Esophagus squamous epithelium (tissue), 5 donors: ENCODE measurements around the gene SHKBP1. TPM values are rescaled to one million over a fixed set of nuclear protein-coding genes. Genes with fewer than 3 reads are reported as not detected.

Experiments used
- DNase-seq: peaks from one replicate; lab custom pipeline; 2025; lab: John Stamatoyannopoulos, UW
- H3K27ac ChIP-seq, 4 donors: fragments of 200-600 bp; sonication (generic); one replicate each; pipeline ENCODE4 v1.5.1; 2016 to 2019; ENCODE audit warnings: mild to moderate bottlenecking in 1 of 4
- H3K27me3 ChIP-seq, 4 donors: fragments of 200-600 bp; sonication (generic); 1 replicate in 3 of 4; 2 replicates in 1 of 4; pipeline versions ENCODE4 v1.5.1 to v1.6.0; 2017 to 2021; ENCODE audit warnings: antibody characterized with exemption in 1 of 4
- H3K36me3 ChIP-seq, 3 donors: fragments of 200-600 bp; sonication (generic); one replicate each; pipeline ENCODE4 v1.5.1; 2016 to 2019
- H3K4me1 ChIP-seq, 3 donors: fragments of 200-600 bp; sonication (generic); one replicate each; pipeline ENCODE4 v1.5.1; 2017 to 2019
- H3K4me3 ChIP-seq, 4 donors: fragments of 200-600 bp; sonication (generic); 1 replicate in 3 of 4; 2 replicates in 1 of 4; pipeline ENCODE4 v1.5.1; 2016 to 2019; ENCODE audit warnings: mild to moderate bottlenecking in 2 of 4, moderate library complexity in 1 of 4
- H3K9me3 ChIP-seq, 3 donors: fragments of 200-600 bp; sonication (generic); one replicate each; pipeline ENCODE4 v1.5.1; 2016 to 2019
- POLR2A ChIP-seq, 4 donors: fragments of 450-650 bp; IDR thresholded peaks; one replicate each; pipeline ENCODE4 v1.6.1; 2017; ENCODE audit warnings: antibody characterized with exemption in 4 of 4, mild to moderate bottlenecking in 4 of 4, moderate library complexity in 3 of 4
- WGBS, 2 donors: methylation state at CpG; one replicate each; pipeline ENCODE4 v1.1.5; 2018; 5-methylcytosine and 5-hydroxymethylcytosine counted together
- intact Hi-C: fragments of 100-400 bp; cut with DNase I; formaldehyde crosslinking; loops from one replicate; pipeline ENCODE4 v1.15.0; 2022
- total RNA-seq, 4 donors: library from RNA; depleted of rRNA; stranded (reverse); fragments of >200 nt; gene quantifications; one replicate each; pipeline ENCODE4 v1.1.0, GENCODE V29; 2016
- TF ChIP-seq, protein P1 (sequence below), 6 experiments: fragments of 450-650 bp in 4 of 6; fragments of 200-600 bp in 2 of 6; sonication (generic) in 2 of 6; IDR thresholded peaks; one replicate each; pipeline ENCODE4 v1.5.1; 2016 to 2019; ENCODE audit warnings: antibody characterized with exemption in 6 of 6, mild to moderate bottlenecking in 4 of 6, moderate library complexity in 4 of 6
- donor health status: DM: yes; HTN: yes; CAD: no.

SHKBP1 gene
- total RNA-seq, 4 donors from 2014 or later = 42.3 to 77.9 (median 49.8) TPM

- 0% methylated on average over 1 of the region's 75 CpGs for WGBS, 2 donors
- intact Hi-C loops = loop anchor here (10.0 kb wide), 1 partner anchor 105 kb away; no protein-coding TSS in a partner anchor
- Histone ChIP-seq H3K36me3 (no peaks in the 10 kb centered on the region), H3K4me1 (peaks cover 6 to 21% (median 15%) of the 10 kb centered on the region in 3 donors), H3K4me3 (peak overlapping the region in 2 of 4 donors; percentile 24 to 75), H3K27me3 (peaks cover 0 to 31% (median 0%) of the 10 kb centered on the region in 4 donors), H3K27ac (no peak overlapping the region), H3K9me3 (no peaks in the 10 kb centered on the region)
- no peak for DNase-seq
- no peak for TF ChIP-seq POLR2A (IDR thresholded peaks at IDR 0.05)
- TF ChIP-seq, protein P1, sequence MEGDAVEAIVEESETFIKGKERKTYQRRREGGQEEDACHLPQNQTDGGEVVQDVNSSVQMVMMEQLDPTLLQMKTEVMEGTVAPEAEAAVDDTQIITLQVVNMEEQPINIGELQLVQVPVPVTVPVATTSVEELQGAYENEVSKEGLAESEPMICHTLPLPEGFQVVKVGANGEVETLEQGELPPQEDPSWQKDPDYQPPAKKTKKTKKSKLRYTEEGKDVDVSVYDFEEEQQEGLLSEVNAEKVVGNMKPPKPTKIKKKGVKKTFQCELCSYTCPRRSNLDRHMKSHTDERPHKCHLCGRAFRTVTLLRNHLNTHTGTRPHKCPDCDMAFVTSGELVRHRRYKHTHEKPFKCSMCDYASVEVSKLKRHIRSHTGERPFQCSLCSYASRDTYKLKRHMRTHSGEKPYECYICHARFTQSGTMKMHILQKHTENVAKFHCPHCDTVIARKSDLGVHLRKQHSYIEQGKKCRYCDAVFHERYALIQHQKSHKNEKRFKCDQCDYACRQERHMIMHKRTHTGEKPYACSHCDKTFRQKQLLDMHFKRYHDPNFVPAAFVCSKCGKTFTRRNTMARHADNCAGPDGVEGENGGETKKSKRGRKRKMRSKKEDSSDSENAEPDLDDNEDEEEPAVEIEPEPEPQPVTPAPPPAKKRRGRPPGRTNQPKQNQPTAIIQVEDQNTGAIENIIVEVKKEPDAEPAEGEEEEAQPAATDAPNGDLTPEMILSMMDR (IDR thresholded peaks at IDR 0.05) = peak in 2 of 6 experiments; percentile 11 to 29
Measured at GRCh38 chr19:40530091-40530901, 46.4 kb upstream of the SHKBP1 start.

- Histone ChIP-seq H3K4me3 (no peak overlapping the region), H3K36me3 (no peaks in the 10 kb centered on the region), H3K9me3 (no peaks in the 10 kb centered on the region), H3K27me3 (peaks cover 0 to 31% (median 0%) of the 10 kb centered on the region in 4 donors), H3K4me1 (peaks cover 6 to 21% (median 15%) of the 10 kb centered on the region in 3 donors), H3K27ac (no peak overlapping the region)
- no peak for DNase-seq
- 80 to 96% methylated on average over 2 of the region's 2 CpGs for WGBS, 2 donors
- TF ChIP-seq POLR2A (IDR thresholded peaks at IDR 0.05) = no peak
- TF ChIP-seq, protein P1 (IDR thresholded peaks at IDR 0.05) = no peak
- intact Hi-C loops = loop anchor here (10.0 kb wide), 1 partner anchor 101 kb away; no protein-coding TSS in a partner anchor
Measured at GRCh38 chr19:40533508-40533907, 43.2 kb upstream of the SHKBP1 start.

DNA sequence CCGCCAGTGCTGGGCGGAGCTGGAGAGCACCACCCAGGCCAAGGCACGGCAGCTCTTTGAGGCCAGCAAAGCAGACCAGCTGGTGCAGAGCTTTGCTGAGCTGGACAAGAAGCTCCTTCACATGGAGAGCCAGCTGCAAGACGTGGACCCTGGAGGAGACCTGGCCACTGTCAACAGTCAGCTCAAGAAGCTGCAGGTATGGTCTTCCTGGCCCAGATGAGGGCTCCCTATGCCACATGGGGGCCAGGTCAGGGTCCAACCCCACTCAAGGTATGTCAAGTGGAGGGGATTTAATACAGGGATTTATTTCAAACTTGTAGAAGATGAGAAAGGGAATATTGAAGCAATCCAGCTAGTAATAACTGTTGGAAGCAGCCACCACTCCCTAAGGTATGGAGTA is 42.5 kb upstream of the SHKBP1 start:
- no CpG with 5 or more reads among the region's 4 CpGs for WGBS, 2 donors

DNA sequence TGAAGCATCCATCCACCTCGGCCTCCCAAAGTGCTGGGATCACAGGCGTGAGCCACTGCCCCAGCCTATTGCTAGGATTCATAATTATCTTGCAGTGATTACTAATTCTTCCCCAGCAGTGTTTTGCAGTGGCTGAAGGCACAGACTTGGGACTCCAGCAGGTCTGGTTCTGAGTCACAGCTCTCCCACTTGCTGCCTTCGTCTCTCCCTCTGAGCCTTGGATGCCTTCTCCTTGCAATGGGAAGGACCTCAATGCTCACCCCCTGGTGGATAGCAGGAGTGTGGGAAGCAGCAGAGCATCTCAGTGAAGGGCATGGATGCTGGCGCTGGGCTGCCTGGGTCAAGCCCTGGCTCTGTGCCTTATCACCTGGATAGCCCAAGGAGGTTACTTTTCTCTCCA is 37.6 kb upstream of the SHKBP1 start:
- intact Hi-C loops = loop anchor here (10.0 kb wide), 1 partner anchor 96 kb away; no protein-coding TSS in a partner anchor
- Histone ChIP-seq H3K36me3 (no peaks in the 10 kb centered on the region), H3K4me3 (no peak overlapping the region), H3K9me3 (no peaks in the 10 kb centered on the region), H3K27ac (no peak overlapping the region), H3K4me1 (peaks cover 0 to 6% (median 5%) of the 10 kb centered on the region in 3 donors), H3K27me3 (peaks cover 0 to 6% (median 0%) of the 10 kb centered on the region in 4 donors)
- TF ChIP-seq, protein P1 (IDR thresholded peaks at IDR 0.05) = no peak
- no peak for TF ChIP-seq POLR2A (IDR thresholded peaks at IDR 0.05)
- whole genome bisulfite sequencing, 2 donors = 76 to 84% methylated on average over 2 to 4 of the region's 4 CpGs
- DNase-seq = no peak

More for the DNA sequence above, 42.5 kb upstream of the SHKBP1 start:
- Histone ChIP-seq H3K4me1 (peaks cover 6 to 21% (median 15%) of the 10 kb centered on the region in 3 donors), H3K27me3 (peaks cover 0 to 31% (median 0%) of the 10 kb centered on the region in 4 donors), H3K9me3 (no peaks in the 10 kb centered on the region), H3K36me3 (no peaks in the 10 kb centered on the region), H3K4me3 (no peak overlapping the region), H3K27ac (no peak overlapping the region)
- intact Hi-C loops = loop anchor here (10.0 kb wide), 1 partner anchor 101 kb away; no protein-coding TSS in a partner anchor
- no peak for DNase-seq
- TF ChIP-seq, protein P1 (IDR thresholded peaks at IDR 0.05) = no peak
- no peak for TF ChIP-seq POLR2A (IDR thresholded peaks at IDR 0.05)
